ENCODE results near the gene PDCD1LG2.

PDCD1LG2 gene

DNA sequence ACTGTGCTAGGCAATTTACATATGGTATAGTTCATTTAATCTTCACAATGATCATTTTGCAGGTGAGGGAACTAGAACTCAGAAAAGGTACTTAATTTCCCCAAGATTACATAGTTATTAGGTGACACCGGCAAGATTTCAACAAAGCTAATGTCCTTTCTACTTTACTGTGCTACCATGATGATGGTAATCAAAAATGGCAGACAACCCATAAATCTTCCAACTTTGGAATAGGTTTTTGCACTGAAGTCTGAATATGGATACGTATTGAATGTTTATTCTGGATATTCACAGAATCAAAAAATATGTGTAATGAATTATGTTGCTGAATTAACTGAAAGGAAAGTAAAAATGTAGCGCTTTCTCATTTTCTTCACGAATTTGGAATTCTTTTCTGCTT, 13.8 kb downstream of the PDCD1LG2 start:
- H3K27me3 ChIP-seq (ENCODE audit: low read depth, low read length) = no peaks in the 10 kb centered on the region
- H3K27ac ChIP-seq (ENCODE audit: low read length) = no peak overlapping the region
- H4K20me1 ChIP-seq (ENCODE audit: insufficient read depth, low read length) = no peaks in the 10 kb centered on the region
- H3K79me2 ChIP-seq (ENCODE audit: low read length) = no peaks in the 10 kb centered on the region
- no peak overlapping the region for H3K9ac ChIP-seq (ENCODE audit: low read length)
- TF ChIP-seq EZH2phosphoT487 (IDR thresholded peaks at IDR 0.05; ENCODE audit: low read depth) = no peak
- TF ChIP-seq CTCF (IDR thresholded peaks at IDR 0.05; ENCODE audit: low read depth, low read length) = no peak
- H2AFZ ChIP-seq (ENCODE audit: low read depth, low read length) = no peak overlapping the region
- H3K4me3 ChIP-seq (ENCODE audit: low read length) = no peak overlapping the region
- H3K4me1 ChIP-seq (ENCODE audit: low read length) = peaks cover 24% of the 10 kb centered on the region
- H3K4me2 ChIP-seq (ENCODE audit: low read length) = no peak overlapping the region
- no peaks in the 10 kb centered on the region for H3K9me3 ChIP-seq (ENCODE audit: insufficient read depth, low read length)
- H3K36me3 ChIP-seq (replicated peaks; ENCODE audit: low read depth, low read length) = no peaks in the 10 kb centered on the region

GRCh38 chr9:5529683-5530221, 19.4 kb downstream of the PDCD1LG2 start:
- Histone ChIP-seq H3K9ac (ENCODE audit: low read length) (no peak overlapping the region; the same call in 1 of the 2 replicates), H3K4me3 (ENCODE audit: low read length) (no peak overlapping the region), H3K27ac (ENCODE audit: low read length) (peak overlapping the region; percentile 23; the same call in 1 of the 2 replicates)

DNA sequence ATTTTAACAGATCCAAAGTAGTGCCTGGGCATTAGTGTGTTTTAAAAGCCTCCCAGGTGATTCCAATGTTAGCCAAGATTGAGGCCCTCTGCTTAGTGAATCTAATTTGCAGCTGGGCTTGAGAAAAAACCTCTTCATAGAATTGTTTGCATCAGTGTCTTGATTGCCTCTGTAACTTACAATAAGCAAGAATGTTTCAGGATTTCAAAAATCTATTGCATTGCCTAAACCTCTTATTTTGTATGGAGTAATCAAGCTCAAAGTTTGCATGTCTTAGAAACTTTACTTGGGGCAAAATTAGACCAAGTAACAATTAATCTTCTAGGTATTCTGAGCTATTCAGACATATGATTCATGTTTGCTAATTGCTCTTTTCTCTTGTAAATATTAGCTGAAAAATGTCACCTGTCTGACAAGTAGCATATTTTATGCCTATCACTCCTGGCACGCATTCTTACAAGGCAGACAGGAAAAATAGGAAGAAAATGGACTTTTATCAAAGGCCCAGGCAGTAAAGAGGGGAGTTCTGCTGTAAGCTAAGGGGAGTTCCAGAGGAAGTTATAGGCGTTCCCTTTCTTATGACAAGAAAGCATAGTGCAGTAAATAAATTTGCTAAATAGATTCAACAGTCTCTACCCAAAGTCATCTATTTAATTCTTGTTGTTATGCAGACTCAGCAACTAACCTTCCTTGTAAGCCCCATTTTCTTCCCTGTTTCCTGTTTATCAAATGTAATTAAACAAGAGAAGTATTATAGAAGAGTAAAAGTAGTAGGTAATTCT, 21.0 kb downstream of the PDCD1LG2 start:
- Histone ChIP-seq H4K20me1 (ENCODE audit: insufficient read depth, low read length) (no peaks in the 10 kb centered on the region), H3K27me3 (ENCODE audit: low read depth, low read length) (no peaks in the 10 kb centered on the region), H3K27ac (ENCODE audit: low read length) (no peak overlapping the region), H3K79me2 (ENCODE audit: low read length) (no peaks in the 10 kb centered on the region), H2AFZ (ENCODE audit: low read depth, low read length) (no peak overlapping the region), H3K36me3 (replicated peaks; ENCODE audit: low read depth, low read length) (no peaks in the 10 kb centered on the region), H3K4me2 (ENCODE audit: low read length) (peak overlapping the region; percentile 38), H3K9ac (ENCODE audit: low read length) (no peak overlapping the region), H3K9me3 (ENCODE audit: insufficient read depth, low read length) (no peaks in the 10 kb centered on the region), H3K4me3 (ENCODE audit: low read length) (no peak overlapping the region), H3K4me1 (ENCODE audit: low read length) (peaks cover 62% of the 10 kb centered on the region)
- TF ChIP-seq CTCF (IDR thresholded peaks at IDR 0.05; ENCODE audit: low read depth, low read length) (no peak), EZH2phosphoT487 (IDR thresholded peaks at IDR 0.05; ENCODE audit: low read depth) (no peak)

More at GRCh38 chr9:5529683-5530221, 19.4 kb downstream of the PDCD1LG2 start:
- no peaks in the 10 kb centered on the region for H3K9me3 ChIP-seq (ENCODE audit: insufficient read depth, low read length)
- H3K27me3 ChIP-seq (ENCODE audit: low read depth, low read length) = no peaks in the 10 kb centered on the region
- no peaks in the 10 kb centered on the region for H3K79me2 ChIP-seq (ENCODE audit: low read length)
- TF ChIP-seq CTCF (IDR thresholded peaks at IDR 0.05; ENCODE audit: low read depth, low read length) = no peak
- TF ChIP-seq EZH2phosphoT487 (IDR thresholded peaks at IDR 0.05; ENCODE audit: low read depth) = no peak
- H2AFZ ChIP-seq (ENCODE audit: low read depth, low read length) = no peak overlapping the region; the same call in 1 of the 2 replicates
- no peaks in the 10 kb centered on the region for H4K20me1 ChIP-seq (ENCODE audit: insufficient read depth, low read length)
- H3K36me3 ChIP-seq (replicated peaks; ENCODE audit: low read depth, low read length) = no peaks in the 10 kb centered on the region
- peaks cover 59% of the 10 kb centered on the region for H3K4me1 ChIP-seq (ENCODE audit: low read length)
- H3K4me2 ChIP-seq (ENCODE audit: low read length) = peak overlapping the region; percentile 51

DNA sequence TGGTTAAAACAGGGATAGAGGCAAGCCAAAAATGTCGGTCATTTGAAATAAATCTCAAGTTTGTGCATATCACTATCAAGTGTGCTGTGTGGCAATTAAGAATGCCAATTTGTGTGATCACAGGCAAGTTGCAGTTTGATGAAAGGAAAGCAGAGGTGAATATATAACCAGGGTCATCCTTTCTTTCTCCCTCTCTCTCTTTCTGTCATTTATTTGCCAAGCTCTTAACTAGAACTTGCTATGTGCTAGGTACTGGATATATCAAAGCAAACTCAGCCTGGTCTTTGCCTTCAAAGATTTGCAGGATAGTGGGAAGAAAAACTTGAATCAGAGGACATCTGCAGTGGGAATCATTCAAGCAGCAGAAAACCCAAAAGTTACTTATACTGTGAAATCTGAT, 22.0 kb downstream of the PDCD1LG2 start:
- Histone ChIP-seq H4K20me1 (ENCODE audit: insufficient read depth, low read length) (no peaks in the 10 kb centered on the region), H2AFZ (ENCODE audit: low read depth, low read length) (no peak overlapping the region), H3K4me2 (ENCODE audit: low read length) (no peak overlapping the region), H3K4me1 (ENCODE audit: low read length) (peaks cover 68% of the 10 kb centered on the region), H3K4me3 (ENCODE audit: low read length) (no peak overlapping the region), H3K79me2 (ENCODE audit: low read length) (no peaks in the 10 kb centered on the region), H3K27me3 (ENCODE audit: low read depth, low read length) (no peaks in the 10 kb centered on the region), H3K27ac (ENCODE audit: low read length) (no peak overlapping the region), H3K36me3 (replicated peaks; ENCODE audit: low read depth, low read length) (no peaks in the 10 kb centered on the region), H3K9me3 (ENCODE audit: insufficient read depth, low read length) (no peaks in the 10 kb centered on the region), H3K9ac (ENCODE audit: low read length) (no peak overlapping the region)
- TF ChIP-seq EZH2phosphoT487 (IDR thresholded peaks at IDR 0.05; ENCODE audit: low read depth) (no peak), CTCF (IDR thresholded peaks at IDR 0.05; ENCODE audit: low read depth, low read length) (no peak)
